K562 (cell line): Measurements from ENCODE around the gene SGPL1. TPM values are rescaled to one million over a fixed set of nuclear protein-coding genes. Genes with fewer than 3 reads are reported as not detected.
A peak's percentile ranks its signal among the peaks of the same experiment; 100 is the strongest.

Source experiments
- E2F4 ChIP-seq: sonication (generic); formaldehyde crosslinking; IDR thresholded peaks from 2 replicates; pipeline ENCODE4 v1.8.0; 2022; ENCODE audit warnings: mild to moderate bottlenecking, low read depth, missing genetic modification reagents
- EP300 ChIP-seq: IDR thresholded peaks from 2 replicates; pipeline ENCODE4 v1.6.1; 2012; ENCODE audit warnings: low read length, improper control_type of control experiment
- FOXK2 ChIP-seq, 2 experiments: fragments of 450-650 bp; IDR thresholded peaks in 1 of 2; conservative IDR thresholded peaks in 1 of 2; 2 replicates each; pipeline ENCODE4 v1.6.1; 2016; ENCODE audit warnings: low read depth in 2 of 2, mild to moderate bottlenecking in 1 of 2
- GABPB2 ChIP-seq: fragments of 250-450 bp; sonication (Bioruptor Pico); conservative IDR thresholded peaks from 2 replicates; pipeline ENCODE4 v1.5.1; 2021; ENCODE audit warnings: mild to moderate bottlenecking
- HNRNPUL1 ChIP-seq: fragments of 200-400 bp; formaldehyde crosslinking; IDR thresholded peaks from 2 replicates; pipeline ENCODE4 v1.6.1; 2017; ENCODE audit warnings: low read length
- MEF2D ChIP-seq: conservative IDR thresholded peaks from 2 replicates; pipeline ENCODE4 v1.6.1; 2016; ENCODE audit warnings: low read depth, missing genetic modification characterization, missing compliant biosample characterization
- MXD1 ChIP-seq: fragments of 250-450 bp; sonication (Bioruptor Pico); IDR thresholded peaks from 2 replicates; pipeline ENCODE4 v1.8.0; 2021; ENCODE audit warnings: borderline replicate concordance, mild to moderate bottlenecking, moderate library complexity; ENCODE audit not compliant: poor library complexity, severe bottlenecking
- NCOR1 ChIP-seq: fragments of 450-650 bp; IDR thresholded peaks from 2 replicates; pipeline ENCODE4 v1.6.1; 2016; ENCODE audit warnings: mild to moderate bottlenecking, moderate library complexity
- NR1H2 ChIP-seq: sonication (generic); formaldehyde crosslinking; IDR thresholded peaks from 2 replicates; pipeline ENCODE4 v1.4.0; 2020; ENCODE audit warnings: mild to moderate bottlenecking, missing genetic modification reagents
- NR2C2 ChIP-seq, 2 experiments: fragments of 200-800 bp in 1 of 2; sonication (Bioruptor generic) in 1 of 2; sonication (generic) in 1 of 2; formaldehyde crosslinking in 1 of 2; IDR thresholded peaks; 2 replicates each; pipeline versions ENCODE4 v1.6.1 to v1.8.0; 2016 to 2022; ENCODE audit warnings: mild to moderate bottlenecking in 1 of 2, missing compliant biosample characterization in 1 of 2, missing genetic modification characterization in 1 of 2, missing genetic modification reagents in 1 of 2
- SMARCA5 ChIP-seq: fragments of 450-650 bp; IDR thresholded peaks from 2 replicates; pipeline ENCODE4 v1.6.1; 2016
- SNAPC5 ChIP-seq: fragments of 250-450 bp; sonication (Bioruptor Pico); IDR thresholded peaks from 2 replicates; pipeline ENCODE4 v1.8.0; 2021; ENCODE audit warnings: moderate library complexity, mild to moderate bottlenecking, inconsistent platforms
- TCF7 ChIP-seq: sonication (generic); IDR thresholded peaks from 2 replicates; pipeline ENCODE4 v1.6.1; 2016; ENCODE audit warnings: antibody characterized with exemption, borderline replicate concordance
- ZBTB5 ChIP-seq: fragments of 450-650 bp; IDR thresholded peaks from 2 replicates; pipeline ENCODE4 v1.6.1; 2017; ENCODE audit warnings: antibody characterized with exemption
- ZFP1 ChIP-seq: fragments of 450-650 bp; formaldehyde crosslinking; IDR thresholded peaks from 2 replicates; pipeline ENCODE4 v1.4.0; 2020; ENCODE audit warnings: mild to moderate bottlenecking, mixed read lengths
- ZNF174 ChIP-seq: fragments of 250-450 bp; sonication (Bioruptor Pico); IDR thresholded peaks from 2 replicates; pipeline ENCODE4 v1.4.0; 2020; ENCODE audit warnings: mild to moderate bottlenecking
- ZNF239 ChIP-seq: fragments of 250-450 bp; sonication (Bioruptor Pico); IDR thresholded peaks from 2 replicates; pipeline ENCODE4 v1.4.0; 2020; ENCODE audit warnings: mild to moderate bottlenecking
- ZNF280A ChIP-seq: fragments of 450-650 bp; IDR thresholded peaks from 2 replicates; pipeline ENCODE4 v1.6.1; 2018; ENCODE audit warnings: mild to moderate bottlenecking, low read depth; ENCODE audit not compliant: partially characterized antibody
- ZNF395 ChIP-seq: fragments of 200-800 bp; sonication (Bioruptor generic); IDR thresholded peaks from 2 replicates; pipeline ENCODE4 v1.6.1; 2017; ENCODE audit warnings: missing genetic modification characterization, missing compliant biosample characterization
- ZNF584 ChIP-seq: fragments of 200-800 bp; sonication (Bioruptor generic); IDR thresholded peaks from 2 replicates; pipeline ENCODE4 v1.6.1; 2016; ENCODE audit warnings: low read depth, mild to moderate bottlenecking, missing genetic modification characterization, missing compliant biosample characterization
- ZNF644 ChIP-seq: fragments of 200-800 bp; sonication (Bioruptor generic); IDR thresholded peaks from 2 replicates; pipeline ENCODE4 v1.6.1; 2016; ENCODE audit warnings: low read depth, missing genetic modification characterization, missing compliant biosample characterization
- ZNF717 ChIP-seq: fragments of 250-450 bp; sonication (Bioruptor Pico); IDR thresholded peaks from 2 replicates; pipeline ENCODE4 v1.5.0; 2021
- polyA plus RNA-seq, 8 experiments: library from polyadenylated mRNA; depleted of rRNA in 4 of 8; stranded (reverse) in 5 of 8; unstranded in 3 of 8; fragments of >200 nt; fragmentation: Nextera tagmentation in 2 of 8; fragmentation: Illumina TruSeq in 1 of 8; extraction: Ambion mirVana in 2 of 8; extraction: Trizol in 1 of 8; gene quantifications; 2 replicates each; pipeline versions ENCODE4 v1.2.1 to v1.2.3, GENCODE V29; 2011 to 2014; ENCODE audit warnings: inconsistent platforms in 1 of 8, missing spikeins in 1 of 8
- total RNA-seq, 7 experiments: library from RNA; depleted of rRNA in 6 of 7; stranded (reverse); fragments of >200 nt in 6 of 7; fragmentation: Illumina TruSeq in 2 of 7; extraction: Trizol in 2 of 7; gene quantifications; 2 replicates each; pipeline versions ENCODE4 v1.2.1 to v1.2.3, GENCODE V29; 2011 to 2021; ENCODE audit warnings: low replicate concordance in 1 of 7

SGPL1 gene
- total and polyA plus RNA-seq, 9 of the 15 experiments (the other 6 are each of a cell fraction or from before 2014, with no cell fraction given), result 6.0 to 18.0 (median 8.7) TPM

- TF ChIP-seq NCOR1, result no peak
- TF ChIP-seq EP300, result no peak
- no peak for TF ChIP-seq ZNF280A
- TF ChIP-seq ZFP1 (CRISPR knock-in tag), result no peak
- no peak for TF ChIP-seq ZNF717 (CRISPR knock-in tag)
- TF ChIP-seq ZNF395 (CRISPR knock-in tag), result peak; percentile 46; the same call in 1 of the 2 replicates
- TF ChIP-seq SNAPC5 (CRISPR knock-in tag), result no peak
- no peak for TF ChIP-seq HNRNPUL1
- TF ChIP-seq ZNF584 (CRISPR knock-in tag), result no peak
- TF ChIP-seq ZNF174 (CRISPR knock-in tag), result no peak
- no peak for TF ChIP-seq ZBTB5
- no peak for TF ChIP-seq E2F4 (CRISPR knock-in tag)
- TF ChIP-seq MXD1 (CRISPR knock-in tag), result no peak
- TF ChIP-seq ZNF239 (CRISPR knock-in tag), result no peak
- no peak for TF ChIP-seq MEF2D (tag)
- 0 out of 2 replicates have a peak, but pooled peaks have one; percentile 69 for TF ChIP-seq ZNF644 (tag)
- no peak for TF ChIP-seq GABPB2 (CRISPR knock-in tag)
- TF ChIP-seq FOXK2 (conservative IDR thresholded peaks at IDR 0.05 in 1 of 2, IDR thresholded peaks at IDR 0.05 in 1 of 2; ENCODE audit: low read depth in 2 of 2), result no peak
- no peak for TF ChIP-seq SMARCA5
- TF ChIP-seq NR2C2 (CRISPR knock-in tag; IDR thresholded peaks at IDR 0.05), result no peak
- TF ChIP-seq NR2C2 (tag; IDR thresholded peaks at IDR 0.05), result no peak
- TF ChIP-seq TCF7, result peak; percentile 80; the same call in 1 of the 2 replicates
- no peak for TF ChIP-seq NR1H2 (CRISPR knock-in tag)
Observed at GRCh38 chr10:70815504-70816219, at the start of gene SGPL1 (continued).
